ENCODE data around the gene SLC30A3. TPM values are rescaled to one million over a fixed set of nuclear protein-coding genes. Genes with fewer than 3 reads are reported as not detected.

The SLC30A3 gene
- total RNA-seq, 1 experiment from 2014 or later: not detected

- intact Hi-C loops (cut with micrococcal nuclease): no loop called here
- no TSS peak for BruUV-seq (replicated peaks)
- no peak overlapping the region for H3K27ac Mint-ChIP-seq (ENCODE audit: low read depth, unreplicated experiment)
- no peak overlapping the region for H3K4me3 Mint-ChIP-seq (ENCODE audit: unreplicated experiment)
- H3K27me3 Mint-ChIP-seq (ENCODE audit: insufficient read depth, unreplicated experiment): no peaks in the 10 kb centered on the region
- ChIA-PET POLR2A (interaction anchor here (0.9 kb wide), 1 partner anchor 13 kb away, joined by 3 read pairs; no protein-coding TSS in a partner anchor), CTCF (interaction anchor here (0.6 kb wide), 1 partner anchor 64 kb away, joined by 3 read pairs; no protein-coding TSS in a partner anchor)
- H3K36me3 Mint-ChIP-seq (ENCODE audit: insufficient read depth, unreplicated experiment): peaks cover 90% of the 10 kb centered on the region
- TF ChIP-seq CTCF (IDR thresholded peaks at IDR 0.05; ENCODE audit: unreplicated experiment): no peak
- no peaks in the 10 kb centered on the region for H3K9me3 Mint-ChIP-seq (ENCODE audit: unreplicated experiment)
- no peaks in the 10 kb centered on the region for H3K4me1 Mint-ChIP-seq (ENCODE audit: insufficient read depth, unreplicated experiment)
- no peak for DNase-seq (ENCODE audit: unreplicated experiment)
Measured at GRCh38 chr2:27233341-27233740, 29.5 kb downstream of the SLC30A3 start.

GRCh38 chr2:27231921-27232320 lies 30.9 kb downstream of the SLC30A3 start:
- no peak for TF ChIP-seq CTCF (IDR thresholded peaks at IDR 0.05; ENCODE audit: unreplicated experiment)
- no TSS peak for BruUV-seq (replicated peaks)
- no peak for DNase-seq (ENCODE audit: unreplicated experiment)
- H3K4me3 Mint-ChIP-seq (ENCODE audit: unreplicated experiment): no peak overlapping the region
- H3K27me3 Mint-ChIP-seq (ENCODE audit: insufficient read depth, unreplicated experiment): no peaks in the 10 kb centered on the region
- CTCF ChIA-PET: interaction anchor here (0.6 to 1.5 kb wide), 2 partner anchors 27 to 72 kb away, joined by 3 to 7 read pairs; no protein-coding TSS in a partner anchor
- no peak overlapping the region for H3K27ac Mint-ChIP-seq (ENCODE audit: low read depth, unreplicated experiment)
- peaks cover 90% of the 10 kb centered on the region for H3K36me3 Mint-ChIP-seq (ENCODE audit: insufficient read depth, unreplicated experiment)
- no peaks in the 10 kb centered on the region for H3K9me3 Mint-ChIP-seq (ENCODE audit: unreplicated experiment)
- POLR2A ChIA-PET: interaction anchor here (1.3 kb wide), 1 partner anchor 14 kb away, joined by 3 read pairs; no protein-coding TSS in a partner anchor
- intact Hi-C loops (cut with micrococcal nuclease): no loop called here
- no peaks in the 10 kb centered on the region for H3K4me1 Mint-ChIP-seq (ENCODE audit: insufficient read depth, unreplicated experiment)

GRCh38 chr2:27227501-27227900 lies 35.3 kb downstream of the SLC30A3 start:
- Mint-ChIP-seq H3K9me3 (ENCODE audit: unreplicated experiment) (no peaks in the 10 kb centered on the region), H3K27me3 (ENCODE audit: insufficient read depth, unreplicated experiment) (no peaks in the 10 kb centered on the region), H3K36me3 (ENCODE audit: insufficient read depth, unreplicated experiment) (peaks cover 100% of the 10 kb centered on the region), H3K4me1 (ENCODE audit: insufficient read depth, unreplicated experiment) (no peaks in the 10 kb centered on the region), H3K4me3 (ENCODE audit: unreplicated experiment) (no peak overlapping the region), H3K27ac (ENCODE audit: low read depth, unreplicated experiment) (no peak overlapping the region)
- BruUV-seq (replicated peaks): TSS peak; percentile 11
- POLR2A ChIA-PET: no interaction called here
- intact Hi-C loops (cut with micrococcal nuclease): no loop called here
- CTCF ChIA-PET: interaction anchor here (0.7 to 0.9 kb wide), 3 partner anchors 8 to 75 kb away, joined by 3 read pairs; no protein-coding TSS in a partner anchor
- TF ChIP-seq CTCF (IDR thresholded peaks at IDR 0.05; ENCODE audit: unreplicated experiment): no peak
- DNase-seq (ENCODE audit: unreplicated experiment): no peak

DNA sequence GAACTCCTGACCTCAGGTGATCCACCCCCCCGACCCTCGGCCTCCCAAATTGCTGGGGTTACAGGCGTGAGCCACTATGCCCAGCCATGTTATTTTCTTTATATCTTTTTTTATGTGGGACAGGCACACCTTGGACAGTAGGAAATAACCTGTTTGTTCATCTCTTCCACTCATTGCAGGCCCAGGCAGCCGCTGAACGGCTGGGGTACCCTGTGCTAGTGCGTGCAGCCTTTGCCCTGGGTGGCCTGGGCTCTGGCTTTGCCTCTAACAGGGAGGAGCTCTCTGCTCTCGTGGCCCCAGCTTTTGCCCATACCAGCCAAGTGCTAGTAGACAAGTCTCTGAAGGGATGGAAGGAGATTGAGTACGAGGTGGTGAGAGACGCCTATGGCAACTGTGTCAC lies 37.3 kb downstream of the SLC30A3 start:
- peaks cover 100% of the 10 kb centered on the region for H3K36me3 Mint-ChIP-seq (ENCODE audit: insufficient read depth, unreplicated experiment)
- H3K27me3 Mint-ChIP-seq (ENCODE audit: insufficient read depth, unreplicated experiment): no peaks in the 10 kb centered on the region
- H3K9me3 Mint-ChIP-seq (ENCODE audit: unreplicated experiment): no peaks in the 10 kb centered on the region
- ChIA-PET CTCF (interaction anchor here (0.7 to 1.2 kb wide), 3 partner anchors 56 to 126 kb away, joined by 3 read pairs; no protein-coding TSS in a partner anchor), POLR2A (no interaction called here)
- no TSS peak for BruUV-seq (replicated peaks)
- H3K4me1 Mint-ChIP-seq (ENCODE audit: insufficient read depth, unreplicated experiment): no peaks in the 10 kb centered on the region
- DNase-seq (ENCODE audit: unreplicated experiment): no peak
- intact Hi-C loops (cut with micrococcal nuclease): no loop called here
- H3K4me3 Mint-ChIP-seq (ENCODE audit: unreplicated experiment): no peak overlapping the region
- H3K27ac Mint-ChIP-seq (ENCODE audit: low read depth, unreplicated experiment): peak overlapping the region; percentile 63
- no peak for TF ChIP-seq CTCF (IDR thresholded peaks at IDR 0.05; ENCODE audit: unreplicated experiment)
